ENCODE measurements around the gene CALU. TPM values are rescaled to one million over a fixed set of nuclear protein-coding genes. Genes with fewer than 3 reads are reported as not detected.

The CALU gene
- total RNA-seq, 4 donors from 2014 or later, result 32.4 to 44.1 (median 36.7) TPM

DNA sequence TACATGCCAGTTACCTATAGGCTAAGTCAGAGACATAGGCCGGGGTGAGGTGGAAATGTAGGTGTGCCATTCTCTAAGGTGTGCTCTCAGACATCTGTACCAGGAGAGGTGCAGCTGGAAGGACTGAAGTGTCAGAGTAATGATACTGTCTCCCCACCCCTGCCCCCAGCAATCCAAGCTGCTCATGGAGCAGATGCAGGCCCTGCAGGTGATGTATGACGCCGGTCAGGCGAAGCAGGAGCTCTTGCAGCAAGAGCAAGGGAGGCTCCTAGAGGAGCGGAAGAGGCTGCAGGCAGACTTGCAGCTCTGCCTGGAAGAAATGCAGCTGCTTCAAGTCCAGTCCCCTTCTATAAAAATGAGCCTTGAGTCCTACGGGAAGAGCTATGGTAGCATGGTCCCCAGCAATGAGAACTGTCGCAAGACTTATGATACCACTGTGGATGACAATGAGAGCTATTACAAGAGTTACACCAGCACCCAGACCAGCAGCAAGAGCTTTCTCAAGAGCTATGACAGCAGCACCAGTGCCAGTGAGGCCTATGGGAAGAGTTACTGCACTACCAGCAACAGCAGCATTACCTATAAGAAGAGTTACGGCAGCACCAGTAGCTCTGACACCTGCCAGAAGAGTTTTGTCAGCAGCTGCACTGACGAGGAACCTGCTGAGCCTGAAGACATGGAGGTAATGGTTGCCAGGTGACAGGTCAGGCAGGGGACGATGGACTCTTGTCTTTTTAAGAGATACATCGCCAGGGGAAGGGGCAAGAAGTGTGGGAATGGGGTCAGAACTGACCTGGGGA lies 72.7 kb downstream of the CALU start:
- no peak for DNase-seq (ENCODE audit: low spot score in 2 of 2)
- 93% methylated on average over 11 of the region's 11 CpGs for WGBS

DNA sequence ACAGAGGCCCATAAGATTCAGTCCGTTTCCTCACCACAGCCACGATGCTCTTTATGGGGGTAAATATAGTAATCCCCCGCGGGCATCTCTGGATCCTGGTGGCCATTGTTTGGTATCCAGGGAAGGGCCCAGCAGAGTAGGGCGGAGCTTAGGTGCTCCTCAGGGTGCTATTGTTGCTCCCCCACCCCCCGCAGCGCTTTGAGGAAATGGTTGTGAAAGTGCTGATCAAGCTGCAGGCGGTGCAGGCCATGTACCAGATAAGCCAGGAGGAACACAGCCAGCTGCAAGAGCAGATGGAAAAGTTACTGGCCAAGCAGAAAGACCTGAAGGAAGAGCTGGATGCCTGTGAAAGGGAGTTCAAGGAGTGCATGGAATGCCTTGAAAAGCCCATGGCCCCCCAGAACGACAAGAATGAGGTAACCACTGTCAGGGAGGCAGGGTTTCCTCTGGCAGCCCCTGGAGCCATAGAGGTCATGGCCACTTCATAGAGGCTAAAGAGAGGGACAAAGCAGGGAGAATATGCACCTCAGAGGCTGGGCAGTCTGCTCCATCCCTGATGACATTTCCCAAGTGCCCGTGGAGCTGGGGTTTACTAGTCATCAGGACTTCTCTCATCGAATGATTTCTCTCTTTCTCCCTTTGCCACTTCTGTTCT lies 73.5 kb downstream of the CALU start:
- DNase-seq (ENCODE audit: low spot score in 2 of 2), result no peak
- TF ChIP-seq POLR2AphosphoS5 (IDR thresholded peaks at IDR 0.05), result no peak
- TF ChIP-seq EP300 (IDR thresholded peaks at IDR 0.05), result no peak
- TF ChIP-seq, protein P1, sequence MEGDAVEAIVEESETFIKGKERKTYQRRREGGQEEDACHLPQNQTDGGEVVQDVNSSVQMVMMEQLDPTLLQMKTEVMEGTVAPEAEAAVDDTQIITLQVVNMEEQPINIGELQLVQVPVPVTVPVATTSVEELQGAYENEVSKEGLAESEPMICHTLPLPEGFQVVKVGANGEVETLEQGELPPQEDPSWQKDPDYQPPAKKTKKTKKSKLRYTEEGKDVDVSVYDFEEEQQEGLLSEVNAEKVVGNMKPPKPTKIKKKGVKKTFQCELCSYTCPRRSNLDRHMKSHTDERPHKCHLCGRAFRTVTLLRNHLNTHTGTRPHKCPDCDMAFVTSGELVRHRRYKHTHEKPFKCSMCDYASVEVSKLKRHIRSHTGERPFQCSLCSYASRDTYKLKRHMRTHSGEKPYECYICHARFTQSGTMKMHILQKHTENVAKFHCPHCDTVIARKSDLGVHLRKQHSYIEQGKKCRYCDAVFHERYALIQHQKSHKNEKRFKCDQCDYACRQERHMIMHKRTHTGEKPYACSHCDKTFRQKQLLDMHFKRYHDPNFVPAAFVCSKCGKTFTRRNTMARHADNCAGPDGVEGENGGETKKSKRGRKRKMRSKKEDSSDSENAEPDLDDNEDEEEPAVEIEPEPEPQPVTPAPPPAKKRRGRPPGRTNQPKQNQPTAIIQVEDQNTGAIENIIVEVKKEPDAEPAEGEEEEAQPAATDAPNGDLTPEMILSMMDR (IDR thresholded peaks at IDR 0.05), result no peak
- no peak for TF ChIP-seq POLR2A (IDR thresholded peaks at IDR 0.05)
- Histone ChIP-seq H3K4me1 (no peaks in the 10 kb centered on the region), H3K27me3 (peaks cover under 1% of the 10 kb centered on the region), H3K9me3 (no peaks in the 10 kb centered on the region), H3K4me3 (no peak overlapping the region), H3K27ac (no peak overlapping the region), H3K36me3 (no peaks in the 10 kb centered on the region)
- WGBS, result 52% methylated on average over 11 of the region's 11 CpGs

More for the DNA sequence above, 72.7 kb downstream of the CALU start:
- Histone ChIP-seq H3K36me3 (no peaks in the 10 kb centered on the region), H3K27ac (no peak overlapping the region), H3K4me3 (no peak overlapping the region), H3K27me3 (no peaks in the 10 kb centered on the region), H3K4me1 (no peaks in the 10 kb centered on the region), H3K9me3 (no peaks in the 10 kb centered on the region)
- TF ChIP-seq POLR2AphosphoS5 (IDR thresholded peaks at IDR 0.05), result no peak
- TF ChIP-seq, protein P1 (IDR thresholded peaks at IDR 0.05), result no peak
- TF ChIP-seq EP300 (IDR thresholded peaks at IDR 0.05), result no peak
- TF ChIP-seq POLR2A (IDR thresholded peaks at IDR 0.05), result no peak

DNA sequence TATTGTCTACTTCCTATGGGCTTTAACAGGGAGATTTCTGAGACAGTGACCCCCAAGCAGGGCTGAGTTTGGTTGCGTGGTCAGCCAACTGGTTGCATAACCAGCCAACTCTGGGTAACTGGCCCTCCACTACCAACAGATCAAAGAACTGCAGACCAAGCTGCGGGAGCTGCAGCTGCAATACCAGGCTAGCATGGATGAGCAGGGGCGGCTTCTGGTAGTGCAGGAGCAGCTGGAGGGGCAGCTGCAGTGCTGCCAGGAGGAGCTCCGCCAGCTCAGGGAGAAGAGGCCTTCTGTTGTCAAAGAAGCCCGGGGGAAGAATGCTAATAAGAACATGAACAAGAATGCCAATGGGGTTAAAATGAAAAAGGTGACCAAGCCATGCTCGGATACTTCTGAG lies 75.3 kb downstream of the CALU start:
- H3K27me3 ChIP-seq, result peaks cover 2% of the 10 kb centered on the region
- H3K4me3 ChIP-seq, result no peak overlapping the region
- no peaks in the 10 kb centered on the region for H3K4me1 ChIP-seq
- H3K9me3 ChIP-seq, result no peaks in the 10 kb centered on the region
- TF ChIP-seq, protein P1 (IDR thresholded peaks at IDR 0.05), result no peak
- TF ChIP-seq POLR2A (IDR thresholded peaks at IDR 0.05) (no peak), POLR2AphosphoS5 (IDR thresholded peaks at IDR 0.05) (no peak), EP300 (IDR thresholded peaks at IDR 0.05) (no peak)
- 84% methylated on average over 6 of the region's 6 CpGs for WGBS
- no peaks in the 10 kb centered on the region for H3K36me3 ChIP-seq
- no peak overlapping the region for H3K27ac ChIP-seq
- DNase-seq (ENCODE audit: low spot score in 2 of 2), result no peak

- TF ChIP-seq, protein P1 (IDR thresholded peaks at IDR 0.05), result no peak
- TF ChIP-seq POLR2AphosphoS5 (IDR thresholded peaks at IDR 0.05) (no peak), POLR2A (IDR thresholded peaks at IDR 0.05) (no peak), EP300 (IDR thresholded peaks at IDR 0.05) (no peak)
- H3K27ac ChIP-seq, result no peak overlapping the region
- no peaks in the 10 kb centered on the region for H3K36me3 ChIP-seq
- no peak overlapping the region for H3K4me3 ChIP-seq
- H3K27me3 ChIP-seq, result peaks cover 2% of the 10 kb centered on the region
- H3K9me3 ChIP-seq, result no peaks in the 10 kb centered on the region
- WGBS, result 75% methylated on average over 7 of the region's 7 CpGs
- no peaks in the 10 kb centered on the region for H3K4me1 ChIP-seq
- no peak for DNase-seq (ENCODE audit: low spot score in 2 of 2)
Measured at GRCh38 chr7:128815289-128815942, 76.3 kb downstream of the CALU start.

DNA sequence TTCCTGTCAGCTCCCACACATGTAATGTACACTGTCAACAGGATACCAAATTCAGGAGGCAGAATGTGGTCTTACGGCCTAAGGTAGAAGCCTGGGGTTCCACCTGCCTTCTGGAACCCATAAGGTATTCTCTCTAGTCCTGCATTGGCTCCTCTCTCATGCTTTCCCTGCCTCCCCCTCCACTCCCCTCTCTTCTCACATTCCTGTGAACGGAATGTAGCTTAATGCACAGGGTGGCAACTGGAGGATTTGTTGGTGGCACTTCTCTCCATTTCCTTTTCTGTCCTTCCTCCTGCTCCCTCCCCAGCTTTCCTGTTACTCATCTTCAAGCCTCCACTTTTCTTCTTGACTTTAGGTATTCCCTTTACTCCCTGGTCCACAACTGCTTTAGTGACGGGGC lies 79.5 kb downstream of the CALU start:
- peaks cover 2% of the 10 kb centered on the region for H3K27me3 ChIP-seq
- H3K27ac ChIP-seq, result no peak overlapping the region
- no peak for DNase-seq (ENCODE audit: low spot score in 2 of 2)
- 87% methylated on average over 3 of the region's 3 CpGs for WGBS
- no peak overlapping the region for H3K4me3 ChIP-seq
- no peaks in the 10 kb centered on the region for H3K9me3 ChIP-seq
- no peaks in the 10 kb centered on the region for H3K4me1 ChIP-seq
- H3K36me3 ChIP-seq, result no peaks in the 10 kb centered on the region
- TF ChIP-seq POLR2AphosphoS5 (IDR thresholded peaks at IDR 0.05), result no peak
- TF ChIP-seq, protein P1 (IDR thresholded peaks at IDR 0.05), result no peak
- TF ChIP-seq POLR2A (IDR thresholded peaks at IDR 0.05), result no peak
- no peak for TF ChIP-seq EP300 (IDR thresholded peaks at IDR 0.05)

All from suprapubic skin (tissue), 4 donors.